NOMO-1 treated with dmso at 0.1 percent for 144 hours (cell line): ENCODE measurements around the gene MKX.

Experiments
- DNase-seq: peaks from one replicate; lab custom pipeline; 2025; ENCODE audit not compliant: unreplicated experiment; lab: John Stamatoyannopoulos, UW

The MKX gene, protein sequence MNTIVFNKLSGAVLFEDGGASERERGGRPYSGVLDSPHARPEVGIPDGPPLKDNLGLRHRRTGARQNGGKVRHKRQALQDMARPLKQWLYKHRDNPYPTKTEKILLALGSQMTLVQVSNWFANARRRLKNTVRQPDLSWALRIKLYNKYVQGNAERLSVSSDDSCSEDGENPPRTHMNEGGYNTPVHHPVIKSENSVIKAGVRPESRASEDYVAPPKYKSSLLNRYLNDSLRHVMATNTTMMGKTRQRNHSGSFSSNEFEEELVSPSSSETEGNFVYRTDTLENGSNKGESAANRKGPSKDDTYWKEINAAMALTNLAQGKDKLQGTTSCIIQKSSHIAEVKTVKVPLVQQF

GRCh38 chr10:27745732-27746396 lies at the start of gene MKX:
Gene MKX (minus strand): TSS chr10:27745819. CDS start chr10:27743415, 2,404 bp downstream.
- DNase-seq = no peak

GRCh38 chr10:27794157-27794556 lies 48.5 kb upstream of the MKX start:
- DNase-seq = no peak

DNA sequence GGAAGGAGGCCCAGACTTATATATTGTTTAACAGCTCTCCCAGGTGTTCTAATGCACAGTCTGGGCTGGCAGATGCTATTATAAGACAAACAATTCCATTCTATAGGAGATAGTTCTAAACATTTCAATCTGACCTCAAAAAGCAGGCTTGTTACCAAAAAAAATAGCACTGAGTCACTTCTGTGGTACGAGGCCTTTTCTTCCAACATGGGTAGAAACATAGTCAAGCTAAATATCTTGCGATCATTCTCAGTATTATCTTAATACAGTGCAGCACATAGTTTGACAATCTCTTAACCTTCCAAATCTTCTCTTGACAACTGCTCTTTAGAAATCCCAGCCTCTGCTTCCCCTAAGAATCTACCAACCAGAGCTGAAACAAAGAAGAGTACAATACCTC lies 46.6 kb upstream of the MKX start:
- no peak for DNase-seq

GRCh38 chr10:27784272-27784671 lies 38.7 kb upstream of the MKX start:
- no peak for DNase-seq

DNA sequence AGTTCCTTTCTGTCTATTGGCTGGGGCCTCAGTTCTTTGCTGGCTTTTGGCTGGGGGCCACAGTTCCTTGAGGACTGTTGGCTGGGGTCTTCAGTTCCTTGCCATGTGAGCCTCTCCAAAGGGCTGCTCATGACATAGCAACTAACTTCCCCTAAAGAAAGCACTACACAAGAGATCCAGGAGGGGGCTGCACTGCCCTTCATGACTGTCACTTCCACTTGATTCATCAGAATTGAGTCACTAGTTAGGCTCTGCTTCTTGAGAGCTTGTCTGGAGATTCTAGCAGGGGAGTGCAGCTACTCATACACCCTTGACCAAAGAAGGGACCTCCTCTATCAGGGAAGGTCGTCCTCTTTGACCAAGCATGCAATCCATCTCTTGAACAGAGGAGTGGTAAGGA lies 38.0 kb upstream of the MKX start:
- DNase-seq = peak; percentile 33

- no peak for DNase-seq
Observed at GRCh38 chr10:27779462-27780015, 33.9 kb upstream of the MKX start.

GRCh38 chr10:27774831-27775230 lies 29.2 kb upstream of the MKX start:
- DNase-seq = no peak

DNA sequence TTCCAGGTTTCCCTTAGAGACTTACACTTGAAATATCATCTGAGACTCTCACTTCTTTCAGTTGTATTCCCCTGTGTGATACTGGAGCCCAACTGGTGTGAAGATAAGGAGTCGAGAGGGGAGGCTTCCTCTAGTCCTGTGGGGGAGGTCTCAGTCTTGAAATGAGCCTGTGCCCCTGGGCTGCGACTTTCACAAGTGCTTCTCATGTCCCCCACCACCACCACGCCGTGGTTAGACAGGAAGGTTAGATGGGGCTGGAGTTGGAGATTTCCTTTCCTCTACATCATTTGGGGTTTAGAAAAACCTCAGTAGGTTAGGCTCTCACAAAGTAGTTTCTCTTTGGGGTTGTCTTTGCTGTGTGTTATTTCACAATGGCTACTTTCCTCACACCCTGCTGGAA lies 25.6 kb upstream of the MKX start:
- no peak for DNase-seq

DNA sequence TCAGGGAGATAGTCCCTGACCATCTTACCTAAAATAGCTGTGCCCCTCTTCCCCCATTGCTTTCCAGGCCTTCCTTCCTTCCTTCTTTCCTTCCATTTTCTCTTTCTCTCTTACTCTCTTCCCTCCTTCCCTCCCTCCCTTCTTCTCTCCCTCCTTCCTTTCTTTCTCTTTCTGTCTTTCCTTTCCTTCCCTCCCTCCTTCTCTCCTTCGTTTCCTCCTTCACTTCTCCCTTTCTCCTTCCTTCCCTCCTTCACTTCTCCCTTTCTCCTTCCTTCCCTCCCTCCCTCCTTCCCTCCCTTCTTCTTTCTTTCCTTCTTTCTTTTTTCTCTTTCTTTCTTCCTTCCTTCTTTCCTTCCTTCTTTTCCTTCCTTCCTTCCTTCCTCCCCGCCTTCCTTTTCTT lies 24.6 kb upstream of the MKX start:
- no peak for DNase-seq

GRCh38 chr10:27760867-27761266 lies 15.2 kb upstream of the MKX start:
- DNase-seq = no peak

DNA sequence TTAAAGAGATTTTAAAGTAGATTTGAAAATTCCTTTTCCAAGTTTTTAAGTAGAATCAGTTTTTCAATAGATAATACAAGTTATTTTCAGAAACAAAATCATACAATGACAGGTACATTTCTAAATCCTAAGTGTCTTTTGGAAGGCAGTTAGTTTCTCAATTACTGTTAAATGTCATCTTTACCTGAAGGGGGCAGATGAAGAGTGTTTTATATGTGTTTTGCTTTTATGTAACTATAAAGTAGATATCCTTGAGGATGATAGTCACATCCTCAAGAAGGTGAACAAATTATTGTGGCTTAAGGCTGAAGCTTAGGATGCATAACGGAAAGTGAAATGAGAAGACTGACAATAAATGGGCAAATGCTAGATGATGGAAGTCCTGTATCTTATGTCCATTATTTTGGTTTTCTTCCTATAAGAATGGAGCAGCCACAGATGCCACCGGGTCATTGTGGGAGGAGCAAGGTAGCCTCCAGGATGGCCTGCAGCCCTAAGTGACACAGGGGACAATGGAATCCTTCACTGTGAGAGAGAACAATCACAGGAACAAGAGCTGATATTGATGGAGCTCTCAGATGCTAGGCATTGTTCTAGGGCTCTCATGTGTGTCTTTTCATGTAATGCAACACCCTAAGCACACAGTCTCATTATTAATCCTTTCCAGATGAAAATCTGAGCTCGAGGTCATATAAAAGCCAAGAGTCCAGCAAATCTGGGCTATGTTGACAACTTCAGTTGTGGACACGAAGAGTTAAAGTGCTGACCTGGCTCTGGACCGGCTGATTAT lies 14.1 kb upstream of the MKX start:
- no peak for DNase-seq

DNA sequence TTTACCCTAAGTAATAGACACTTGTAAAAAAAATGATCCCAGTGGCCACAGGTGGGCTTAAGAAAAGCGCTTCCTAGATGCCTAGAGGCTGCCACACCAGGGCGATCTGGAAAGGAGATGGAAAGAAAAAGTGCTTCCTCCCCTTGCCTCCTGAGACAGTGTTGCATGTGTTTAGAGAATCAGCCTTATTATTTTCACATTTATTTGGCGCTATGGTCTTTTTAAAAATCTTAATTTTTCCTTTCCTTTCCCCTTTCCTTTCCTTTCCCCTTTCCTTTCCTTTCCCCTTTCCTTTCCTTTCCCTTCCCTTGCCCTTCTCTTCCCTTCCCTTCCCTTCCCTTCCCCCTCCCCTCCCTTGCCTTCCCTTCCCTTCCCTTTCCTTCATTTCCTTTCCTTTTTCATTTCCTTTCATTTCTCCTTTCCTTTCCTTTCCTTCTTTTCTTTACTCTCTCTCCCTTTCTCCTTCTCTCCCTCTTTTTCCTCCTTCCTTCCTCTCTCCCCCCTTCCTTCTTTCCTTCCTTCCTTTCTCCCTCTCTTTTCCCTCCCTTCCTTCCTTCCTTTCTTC lies 7.1 kb upstream of the MKX start:
- no peak for DNase-seq

DNA sequence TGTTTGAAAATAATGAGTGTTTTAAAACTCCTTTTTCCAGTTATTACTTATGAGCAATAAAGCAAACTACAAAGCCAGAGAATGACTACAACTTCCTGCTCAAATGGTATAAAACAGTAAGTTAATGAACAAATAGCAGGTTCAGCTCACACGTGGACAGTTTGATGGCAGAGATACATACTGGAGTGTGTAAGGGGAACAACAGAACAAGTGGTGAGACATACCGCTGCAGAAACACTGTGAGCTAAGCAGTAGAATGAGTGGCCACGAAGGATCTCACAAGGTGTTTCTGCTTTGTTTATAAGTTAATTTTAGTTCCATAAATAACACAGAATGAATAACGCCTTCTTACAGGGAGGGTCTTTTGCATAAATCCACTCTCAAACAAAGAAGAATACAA lies 3.0 kb upstream of the MKX start:
- DNase-seq = no peak

GRCh38 chr10:27747096-27747451 lies 1.5 kb upstream of the MKX start:
- no peak for DNase-seq

GRCh38 chr10:27746397-27747095 lies 927 bp upstream of the MKX start:
- DNase-seq = no peak

GRCh38 chr10:27744802-27745731 lies 552 bp downstream of the MKX start:
- no peak for DNase-seq

DNA sequence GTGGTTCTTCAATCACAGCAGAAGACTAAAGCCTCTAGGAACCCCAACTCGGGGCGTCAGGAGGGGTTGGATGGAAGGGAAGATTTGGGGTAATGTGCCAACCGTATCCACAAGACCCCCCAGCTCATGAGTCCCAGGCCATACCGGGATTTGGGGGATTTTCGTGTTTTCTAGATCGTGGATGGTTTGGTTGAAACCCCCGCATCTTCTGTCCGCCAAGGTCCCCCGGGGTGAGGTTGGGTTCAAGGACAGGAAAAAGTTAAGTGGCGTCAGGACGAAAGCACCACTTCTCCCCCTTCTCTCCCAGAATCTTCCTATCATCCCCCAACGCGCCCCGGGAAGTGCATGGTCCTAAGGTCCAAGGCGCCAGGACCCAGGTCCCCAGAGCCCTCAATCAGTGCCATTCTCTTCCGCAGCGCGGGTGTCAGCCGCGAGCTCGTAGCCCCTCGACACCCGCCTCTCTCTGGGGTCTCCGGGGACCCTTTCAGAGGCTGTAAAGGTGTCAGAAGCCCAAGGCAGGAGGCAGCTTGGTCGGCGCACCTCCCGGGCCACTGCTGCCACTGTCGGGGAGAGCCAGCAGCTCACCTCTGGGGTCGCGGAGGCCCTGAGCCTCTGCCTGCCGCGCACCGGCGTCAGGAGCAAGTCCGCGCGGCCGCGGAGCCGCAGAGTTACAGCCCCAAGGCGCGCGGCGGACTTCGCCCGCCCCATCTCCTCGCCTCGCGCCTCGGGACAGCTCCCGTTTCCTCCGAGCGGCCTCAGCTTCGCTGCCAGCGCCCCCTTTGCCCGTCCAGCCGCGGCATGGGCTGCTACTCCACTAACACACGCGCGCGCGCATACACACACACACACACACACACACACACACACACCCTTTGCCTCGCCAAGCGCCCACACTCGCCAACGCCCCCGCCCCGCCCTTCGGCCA lies 1.5 kb downstream of the MKX start:
- DNase-seq = peak; percentile 17

DNA sequence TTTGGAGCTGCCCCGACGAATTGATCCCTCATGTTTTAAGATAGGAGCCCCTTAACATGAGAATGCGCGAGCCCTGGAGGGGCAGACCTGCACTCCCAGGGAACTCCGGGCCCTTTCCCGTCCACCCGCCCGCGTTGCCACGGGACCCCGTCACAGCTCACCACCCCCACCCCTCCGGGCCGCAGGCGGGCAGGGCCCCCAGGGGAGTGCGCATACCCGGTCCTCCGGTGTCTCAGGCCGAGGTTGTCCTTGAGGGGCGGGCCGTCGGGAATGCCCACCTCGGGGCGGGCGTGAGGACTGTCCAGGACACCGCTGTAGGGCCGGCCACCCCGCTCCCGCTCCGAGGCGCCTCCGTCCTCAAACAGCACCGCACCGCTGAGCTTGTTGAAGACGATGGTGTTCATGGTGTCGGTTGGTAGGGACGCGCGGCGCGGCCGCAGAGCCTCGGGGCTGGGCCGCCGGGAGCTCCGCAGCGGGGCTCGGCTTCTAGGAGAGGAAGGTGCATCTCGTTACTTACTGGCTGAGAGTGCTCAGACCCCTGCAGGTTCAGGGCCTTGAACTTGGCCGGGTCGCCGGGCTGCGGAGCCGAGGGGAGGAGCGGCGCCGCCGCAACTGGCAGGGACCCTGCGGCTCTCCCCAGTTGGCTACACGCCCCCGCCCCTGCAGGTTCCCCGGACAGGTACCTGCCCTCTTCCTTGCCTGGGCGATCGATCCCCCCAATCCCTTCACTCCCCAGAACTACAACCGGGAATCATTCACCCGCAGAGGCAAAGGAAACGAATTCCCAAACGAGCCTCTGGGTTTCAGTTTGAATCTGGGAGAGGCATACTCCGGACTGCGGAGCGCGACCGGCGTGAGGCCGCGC lies 2.4 kb downstream of the MKX start:
- DNase-seq = no peak
